Natural killer cell treated with Interleukin-12 subunit alpha and Interleukin-12 subunit beta and Interleukin-15 and Interleukin-18, amount 100 ng/mL, for 72 hours (primary cell): ENCODE results near the gene PDXP. TPM values are rescaled to one million over a fixed set of nuclear protein-coding genes. Genes with fewer than 3 reads are reported as not detected.
A peak's percentile ranks its signal among the peaks of the same experiment; 100 is the strongest.

ENCODE experiments used
- ATAC-seq, 2 donors: fragments of 150-1000 bp; cut with Tn5 transposase in 1 of 2; sonication (Bioruptor Pico), chemical (Tn5 transposase) in 1 of 2; 2 replicates each; pipeline ENCODE4 v1.10.0; 2021
- DNase-seq: peaks from one replicate; pipeline ENCODE4 v3.0.0; 2022; ENCODE audit warnings: low spot score
- H3K27ac Mint-ChIP-seq, 2 donors: 1 replicate in 1 of 2; 2 replicates in 1 of 2; pipeline ENCODE4 v1.8.0; 2022; ENCODE audit warnings: mixed read lengths in 2 of 2, mild to moderate bottlenecking in 1 of 2, moderate library complexity in 1 of 2
- H3K27me3 Mint-ChIP-seq, 2 donors: 1 replicate in 1 of 2; 2 replicates in 1 of 2; pipeline ENCODE4 v1.8.0; 2022; ENCODE audit warnings: mixed read lengths in 2 of 2
- H3K36me3 Mint-ChIP-seq: one replicate; pipeline ENCODE4 v1.8.0; 2022; ENCODE audit warnings: mixed read lengths
- H3K4me1 Mint-ChIP-seq, 2 donors: 1 replicate in 1 of 2; 2 replicates in 1 of 2; pipeline ENCODE4 v1.8.0; 2022; ENCODE audit warnings: low read depth in 2 of 2, mixed read lengths in 2 of 2, mild to moderate bottlenecking in 1 of 2
- H3K4me3 Mint-ChIP-seq: one replicate; pipeline ENCODE4 v1.8.0; 2022; ENCODE audit warnings: mixed read lengths
- H3K9me3 Mint-ChIP-seq: 2 replicates; pipeline ENCODE4 v1.8.0; 2022; ENCODE audit warnings: mixed read lengths
- total RNA-seq, 2 donors: library from RNA; stranded (reverse); gene quantifications; one replicate each; pipeline ENCODE4 v1.2.3, GENCODE V29; 2022

Gene PDXP
- total RNA-seq, 2 donors from 2014 or later, result 43.9 to 58.4 TPM

GRCh38 chr22:37623075-37624016 lies 35.2 kb upstream of the PDXP start:
- Mint-ChIP-seq H3K36me3 (no peaks in the 10 kb centered on the region), H3K4me1 (peaks cover 34 to 42% of the 10 kb centered on the region in 2 donors), H3K9me3 (no peaks in the 10 kb centered on the region), H3K27ac (peak overlapping the region; percentile 94), H3K4me3 (peak overlapping the region; percentile 49), H3K27me3 (no peaks in the 10 kb centered on the region)
- DNase-seq, result peak; percentile 79
- peak; percentile 76 to 85 for ATAC-seq

GRCh38 chr22:37624017-37624365 lies 34.5 kb upstream of the PDXP start:
- Mint-ChIP-seq H3K27ac (peak overlapping the region; percentile 94), H3K4me1 (peaks cover 39 to 46% of the 10 kb centered on the region in 2 donors), H3K27me3 (no peaks in the 10 kb centered on the region), H3K36me3 (no peaks in the 10 kb centered on the region), H3K9me3 (no peaks in the 10 kb centered on the region), H3K4me3 (no peak overlapping the region)
- no peak for ATAC-seq
- no peak for DNase-seq

GRCh38 chr22:37624876-37625275 lies 33.6 kb upstream of the PDXP start:
- Mint-ChIP-seq H3K4me1 (peaks cover 43 to 46% of the 10 kb centered on the region in 2 donors), H3K27me3 (no peaks in the 10 kb centered on the region), H3K27ac (peak overlapping the region; percentile 94), H3K9me3 (no peaks in the 10 kb centered on the region), H3K4me3 (peak overlapping the region; percentile 75), H3K36me3 (no peaks in the 10 kb centered on the region)
- DNase-seq, result no peak
- ATAC-seq, result no peak

- H3K9me3 Mint-ChIP-seq, result no peaks in the 10 kb centered on the region
- peaks cover 43 to 46% of the 10 kb centered on the region in 2 donors for H3K4me1 Mint-ChIP-seq
- no peaks in the 10 kb centered on the region for H3K36me3 Mint-ChIP-seq
- peak overlapping the region; percentile 75 for H3K4me3 Mint-ChIP-seq
- H3K27ac Mint-ChIP-seq, result peak overlapping the region; percentile 93 to 94
- DNase-seq, result no peak
- no peaks in the 10 kb centered on the region for H3K27me3 Mint-ChIP-seq
- ATAC-seq, result no peak
Measured at GRCh38 chr22:37625737-37626136, 32.8 kb upstream of the PDXP start.

GRCh38 chr22:37626144-37626543 lies 32.4 kb upstream of the PDXP start:
- Mint-ChIP-seq H3K27me3 (no peaks in the 10 kb centered on the region), H3K9me3 (no peaks in the 10 kb centered on the region), H3K27ac (peak overlapping the region; percentile 93 to 94), H3K4me3 (peak overlapping the region; percentile 75), H3K4me1 (peaks cover 43 to 46% of the 10 kb centered on the region in 2 donors), H3K36me3 (no peaks in the 10 kb centered on the region)
- ATAC-seq, result no peak
- no peak for DNase-seq

GRCh38 chr22:37626556-37627075 lies 31.9 kb upstream of the PDXP start:
- Mint-ChIP-seq H3K27me3 (no peaks in the 10 kb centered on the region), H3K36me3 (no peaks in the 10 kb centered on the region), H3K4me1 (peaks cover 44 to 49% of the 10 kb centered on the region in 2 donors), H3K27ac (peak overlapping the region; percentile 93 to 94), H3K9me3 (no peaks in the 10 kb centered on the region), H3K4me3 (peak overlapping the region; percentile 75)
- DNase-seq (no peak), ATAC-seq (no peak)

GRCh38 chr22:37627121-37627520 lies 31.4 kb upstream of the PDXP start:
- no peaks in the 10 kb centered on the region for H3K9me3 Mint-ChIP-seq
- H3K27ac Mint-ChIP-seq, result peak overlapping the region; percentile 93 to 94
- ATAC-seq (no peak), DNase-seq (no peak)
- H3K27me3 Mint-ChIP-seq, result no peaks in the 10 kb centered on the region
- H3K4me3 Mint-ChIP-seq, result peak overlapping the region; percentile 75
- no peaks in the 10 kb centered on the region for H3K36me3 Mint-ChIP-seq
- peaks cover 49 to 54% of the 10 kb centered on the region in 2 donors for H3K4me1 Mint-ChIP-seq

GRCh38 chr22:37627545-37627944 lies 31.0 kb upstream of the PDXP start:
- Mint-ChIP-seq H3K36me3 (no peaks in the 10 kb centered on the region), H3K4me3 (peak overlapping the region; percentile 75), H3K9me3 (no peaks in the 10 kb centered on the region), H3K27me3 (no peaks in the 10 kb centered on the region), H3K4me1 (peaks cover 49 to 55% of the 10 kb centered on the region in 2 donors), H3K27ac (peak overlapping the region; percentile 93 to 94)
- ATAC-seq (peak; percentile 46 to 59), DNase-seq (no peak)

GRCh38 chr22:37628830-37629229 lies 29.7 kb upstream of the PDXP start:
- Mint-ChIP-seq H3K4me1 (peaks cover 53 to 59% of the 10 kb centered on the region in 2 donors), H3K27ac (peak overlapping the region; percentile 93 to 94), H3K36me3 (no peaks in the 10 kb centered on the region), H3K4me3 (no peak overlapping the region), H3K27me3 (no peaks in the 10 kb centered on the region), H3K9me3 (no peaks in the 10 kb centered on the region)
- DNase-seq (no peak), ATAC-seq (no peak)

GRCh38 chr22:37629928-37630327 lies 28.6 kb upstream of the PDXP start:
- no peak for ATAC-seq
- Mint-ChIP-seq H3K36me3 (no peaks in the 10 kb centered on the region), H3K27ac (peak overlapping the region in 1 of 2 donors; percentile 94), H3K27me3 (no peaks in the 10 kb centered on the region), H3K4me1 (peaks cover 64 to 65% of the 10 kb centered on the region in 2 donors), H3K4me3 (no peak overlapping the region), H3K9me3 (no peaks in the 10 kb centered on the region)
- DNase-seq, result no peak

GRCh38 chr22:37630839-37631435 lies 27.6 kb upstream of the PDXP start:
- DNase-seq, result no peak
- no peaks in the 10 kb centered on the region for H3K27me3 Mint-ChIP-seq
- no peaks in the 10 kb centered on the region for H3K9me3 Mint-ChIP-seq
- H3K4me1 Mint-ChIP-seq, result peaks cover 55 to 63% of the 10 kb centered on the region in 2 donors
- H3K4me3 Mint-ChIP-seq, result peak overlapping the region; percentile 85
- peak overlapping the region; percentile 93 to 94 for H3K27ac Mint-ChIP-seq
- no peak for ATAC-seq
- no peaks in the 10 kb centered on the region for H3K36me3 Mint-ChIP-seq

GRCh38 chr22:37631448-37632173 lies 26.9 kb upstream of the PDXP start:
- no peaks in the 10 kb centered on the region for H3K27me3 Mint-ChIP-seq
- peak overlapping the region; percentile 85 for H3K4me3 Mint-ChIP-seq
- no peaks in the 10 kb centered on the region for H3K36me3 Mint-ChIP-seq
- H3K4me1 Mint-ChIP-seq, result peaks cover 52 to 64% of the 10 kb centered on the region in 2 donors
- ATAC-seq (peak; percentile 16 to 55), DNase-seq (peak; percentile 77)
- H3K27ac Mint-ChIP-seq, result peak overlapping the region; percentile 93 to 94
- H3K9me3 Mint-ChIP-seq, result no peaks in the 10 kb centered on the region
